ENCODE results near the gene MGLL. TPM values are rescaled to one million over a fixed set of nuclear protein-coding genes. Genes with fewer than 3 reads are reported as not detected.

The MGLL gene
- polyA plus RNA-seq, 1 experiment = 108 TPM

DNA sequence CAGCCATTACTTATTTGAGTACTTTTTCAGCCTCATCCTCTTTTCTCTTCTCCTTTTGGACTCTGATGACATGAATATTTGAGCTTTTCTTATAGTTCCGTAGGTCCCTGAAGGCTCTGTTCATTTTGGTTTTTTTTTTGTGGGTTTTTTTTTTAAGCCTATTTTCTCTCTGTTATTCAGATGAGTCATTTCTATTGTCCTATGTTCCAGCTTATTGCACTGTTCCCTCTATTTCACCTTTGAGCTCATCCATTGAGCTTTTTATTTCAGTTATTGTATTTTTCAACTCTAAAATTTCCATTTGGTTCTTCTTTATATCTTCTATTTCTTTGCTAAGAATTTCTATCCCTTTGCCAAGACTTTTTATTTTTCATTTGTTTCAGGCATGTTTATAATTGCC lies 7.2 kb upstream of the MGLL start:
- H3K27me3 ChIP-seq (ENCODE audit: control insufficient read depth, insufficient read depth, low read length) = no peaks in the 10 kb centered on the region
- no peaks in the 10 kb centered on the region for H3K36me3 ChIP-seq (ENCODE audit: control insufficient read depth, insufficient read depth, low read length)
- POLR2A ChIA-PET = no interaction called here
- no peak for DNase-seq (ENCODE audit: low read depth)
- TF ChIP-seq, protein P1, sequence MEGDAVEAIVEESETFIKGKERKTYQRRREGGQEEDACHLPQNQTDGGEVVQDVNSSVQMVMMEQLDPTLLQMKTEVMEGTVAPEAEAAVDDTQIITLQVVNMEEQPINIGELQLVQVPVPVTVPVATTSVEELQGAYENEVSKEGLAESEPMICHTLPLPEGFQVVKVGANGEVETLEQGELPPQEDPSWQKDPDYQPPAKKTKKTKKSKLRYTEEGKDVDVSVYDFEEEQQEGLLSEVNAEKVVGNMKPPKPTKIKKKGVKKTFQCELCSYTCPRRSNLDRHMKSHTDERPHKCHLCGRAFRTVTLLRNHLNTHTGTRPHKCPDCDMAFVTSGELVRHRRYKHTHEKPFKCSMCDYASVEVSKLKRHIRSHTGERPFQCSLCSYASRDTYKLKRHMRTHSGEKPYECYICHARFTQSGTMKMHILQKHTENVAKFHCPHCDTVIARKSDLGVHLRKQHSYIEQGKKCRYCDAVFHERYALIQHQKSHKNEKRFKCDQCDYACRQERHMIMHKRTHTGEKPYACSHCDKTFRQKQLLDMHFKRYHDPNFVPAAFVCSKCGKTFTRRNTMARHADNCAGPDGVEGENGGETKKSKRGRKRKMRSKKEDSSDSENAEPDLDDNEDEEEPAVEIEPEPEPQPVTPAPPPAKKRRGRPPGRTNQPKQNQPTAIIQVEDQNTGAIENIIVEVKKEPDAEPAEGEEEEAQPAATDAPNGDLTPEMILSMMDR (IDR thresholded peaks at IDR 0.05; ENCODE audit: insufficient read depth, low read depth, low read length) = no peak
- no peak overlapping the region for H3K4me3 ChIP-seq (ENCODE audit: low read depth, low read length)
- CTCF ChIA-PET = no interaction called here

DNA sequence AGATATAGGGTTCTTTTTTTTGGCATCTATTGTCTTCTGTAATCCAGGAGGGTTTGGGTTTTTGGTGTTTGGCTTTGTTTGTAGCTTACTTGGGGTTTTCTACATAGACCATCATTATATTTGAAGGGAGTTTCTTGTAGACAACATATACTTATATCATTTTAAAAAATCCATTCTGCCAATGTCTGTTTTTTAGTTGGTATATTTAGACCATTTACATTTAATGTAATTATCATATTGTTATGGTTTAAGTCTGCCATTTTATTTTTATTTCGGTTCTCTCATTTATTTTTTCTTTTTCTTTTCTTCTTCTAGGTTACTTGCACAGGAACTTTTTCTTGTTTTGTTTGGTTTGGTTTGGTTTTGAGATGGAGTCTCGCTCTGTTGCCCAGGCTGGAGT lies 5.5 kb upstream of the MGLL start:
- DNase-seq (ENCODE audit: low read depth) = no peak
- CTCF ChIA-PET = interaction anchor here (0.6 kb wide), 1 partner anchor 35 kb away, joined by 4 read pairs; no protein-coding TSS in a partner anchor
- TF ChIP-seq, protein P1 (IDR thresholded peaks at IDR 0.05; ENCODE audit: insufficient read depth, low read depth, low read length) = no peak
- H3K27me3 ChIP-seq (ENCODE audit: control insufficient read depth, insufficient read depth, low read length) = no peaks in the 10 kb centered on the region
- H3K36me3 ChIP-seq (ENCODE audit: control insufficient read depth, insufficient read depth, low read length) = no peaks in the 10 kb centered on the region
- POLR2A ChIA-PET = no interaction called here
- no peak overlapping the region for H3K4me3 ChIP-seq (ENCODE audit: low read depth, low read length)

DNA sequence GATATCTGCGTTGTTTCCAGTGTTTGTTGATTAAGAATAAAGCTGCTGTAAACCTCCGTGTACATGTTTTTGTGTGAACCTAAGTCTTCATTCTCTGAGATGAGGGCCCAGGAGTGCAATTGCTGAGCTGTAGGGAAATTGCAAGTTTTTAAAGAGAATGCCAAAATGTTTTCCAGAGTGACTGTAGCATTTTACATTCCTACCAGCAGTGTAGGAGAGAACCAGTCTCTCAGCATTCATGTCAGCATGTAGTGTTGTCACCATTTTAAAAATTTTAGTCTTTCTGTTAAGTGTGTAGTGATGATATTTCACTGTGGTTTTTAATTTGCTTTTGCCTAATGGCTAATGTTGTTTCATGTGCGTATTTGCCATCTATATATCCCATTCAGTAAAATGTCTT lies 3.4 kb upstream of the MGLL start:
- Histone ChIP-seq H3K4me3 (ENCODE audit: low read depth, low read length) (no peak overlapping the region), H3K36me3 (ENCODE audit: control insufficient read depth, insufficient read depth, low read length) (no peaks in the 10 kb centered on the region), H3K27me3 (ENCODE audit: control insufficient read depth, insufficient read depth, low read length) (no peaks in the 10 kb centered on the region)
- TF ChIP-seq, protein P1 (IDR thresholded peaks at IDR 0.05; ENCODE audit: insufficient read depth, low read depth, low read length) = peak; percentile 44
- ChIA-PET CTCF (interaction anchor here (0.7 to 2.1 kb wide), 4 partner anchors 11 to 651 kb away, joined by 3 to 7 read pairs (median 5); no protein-coding TSS in a partner anchor), POLR2A (no interaction called here)
- no peak for DNase-seq (ENCODE audit: low read depth)

DNA sequence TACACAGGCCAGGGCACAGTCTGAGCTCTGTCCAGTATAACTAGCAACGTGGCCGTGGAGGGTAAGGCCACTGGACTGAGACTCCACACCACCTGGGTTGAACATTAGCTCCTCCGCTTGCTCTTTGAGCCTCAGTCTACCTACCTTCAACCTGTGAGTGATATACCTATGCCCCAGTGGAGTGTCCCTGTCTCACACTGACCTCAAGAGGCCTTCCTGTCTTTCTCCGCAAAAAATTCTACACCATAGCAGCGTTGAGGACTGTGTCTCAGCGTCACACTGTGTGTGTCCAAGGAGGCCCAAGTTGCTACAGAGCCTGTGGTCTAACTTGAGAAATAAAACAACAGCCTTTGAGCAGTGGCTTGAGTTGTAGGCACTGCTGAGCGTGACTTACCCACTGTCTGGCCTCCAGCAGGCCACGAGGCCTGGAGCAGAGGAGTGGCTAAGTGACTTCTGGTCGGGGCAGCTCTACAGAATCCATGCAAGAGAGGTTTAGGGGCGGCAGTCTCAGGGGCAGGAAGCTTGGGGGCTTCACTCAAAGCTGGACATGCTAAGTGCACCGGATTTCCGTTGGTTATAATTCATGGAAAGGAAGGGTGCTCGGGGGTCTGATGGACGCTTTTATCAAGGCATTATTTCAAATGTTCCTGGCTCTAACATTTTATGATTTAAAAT lies 2.0 kb upstream of the MGLL start:
- H3K4me3 ChIP-seq (ENCODE audit: low read depth, low read length) = no peak overlapping the region
- ChIA-PET POLR2A (no interaction called here), CTCF (interaction anchor here (0.5 to 2.0 kb wide), 5 partner anchors 12 to 346 kb away, joined by 3 to 7 read pairs (median 3); no protein-coding TSS in a partner anchor)
- H3K27me3 ChIP-seq (ENCODE audit: control insufficient read depth, insufficient read depth, low read length) = no peaks in the 10 kb centered on the region
- DNase-seq (ENCODE audit: low read depth) = no peak
- TF ChIP-seq, protein P1 (IDR thresholded peaks at IDR 0.05; ENCODE audit: insufficient read depth, low read depth, low read length) = no peak
- H3K36me3 ChIP-seq (ENCODE audit: control insufficient read depth, insufficient read depth, low read length) = no peaks in the 10 kb centered on the region

DNA sequence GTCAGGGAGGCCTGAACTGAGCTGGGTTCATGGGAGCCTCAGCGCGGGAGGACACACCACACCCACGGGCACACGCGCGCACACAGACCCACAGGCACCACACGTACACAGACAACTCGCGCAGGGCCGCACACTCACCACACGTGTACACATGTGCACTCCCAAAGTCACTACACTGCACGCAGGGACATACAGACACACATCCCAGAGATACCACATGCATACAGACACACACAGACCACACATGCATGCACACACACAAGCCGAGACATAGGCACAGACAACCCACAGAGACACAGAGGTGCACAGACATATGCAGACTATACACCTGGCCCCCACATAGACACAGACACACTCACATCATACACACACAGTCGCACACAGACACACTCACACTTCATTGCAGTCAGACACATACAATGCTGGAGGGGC lies 1.1 kb upstream of the MGLL start:
- H3K27me3 ChIP-seq (ENCODE audit: control insufficient read depth, insufficient read depth, low read length) = no peaks in the 10 kb centered on the region
- TF ChIP-seq, protein P1 (IDR thresholded peaks at IDR 0.05; ENCODE audit: insufficient read depth, low read depth, low read length) = peak; percentile 38
- peak overlapping the region; percentile 92 for H3K4me3 ChIP-seq (ENCODE audit: low read depth, low read length)
- DNase-seq (ENCODE audit: low read depth) = no peak
- H3K36me3 ChIP-seq (ENCODE audit: control insufficient read depth, insufficient read depth, low read length) = no peaks in the 10 kb centered on the region
- CTCF ChIA-PET = interaction anchor here (0.6 to 4.9 kb wide), 9 partner anchors 17 to 232 kb away, joined by 3 to 42 read pairs (median 3); no protein-coding TSS in a partner anchor
- POLR2A ChIA-PET = no interaction called here

Data from BJ (cell line).